ENCODE data around the gene MIGA2.

MIGA2 gene

GRCh38 chr9:129089246-129089645, 52.8 kb downstream of the MIGA2 start:
- no peak overlapping the region for H2AFZ ChIP-seq (ENCODE audit: low read depth)
- H3K27me3 ChIP-seq (ENCODE audit: insufficient read depth, low read depth), result no peaks in the 10 kb centered on the region
- TF ChIP-seq CTCF (conservative IDR thresholded peaks at IDR 0.05; ENCODE audit: low read depth, low read length), result no peak
- H4K20me1 ChIP-seq (ENCODE audit: insufficient read depth), result no peaks in the 10 kb centered on the region
- no peaks in the 10 kb centered on the region for H3K4me1 ChIP-seq (ENCODE audit: low read depth, poor library complexity, severe bottlenecking)
- no peak overlapping the region for H3K4me3 ChIP-seq (IDR thresholded peaks at IDR 0.05; ENCODE audit: insufficient read depth, low read depth, low read length)
- H3K9ac ChIP-seq, result no peak overlapping the region
- H3K4me2 ChIP-seq, result no peak overlapping the region
- 0 out of 2 replicates have a peak, but pooled peaks cover 2% of the 10 kb centered on the region for H3K79me2 ChIP-seq (ENCODE audit: insufficient read depth, low read depth)
- no peaks in the 10 kb centered on the region for H3K36me3 ChIP-seq (ENCODE audit: insufficient read depth)
- H3K27ac ChIP-seq, result no peak overlapping the region

GRCh38 chr9:129093602-129094386, 57.4 kb downstream of the MIGA2 start:
- TF ChIP-seq CTCF (conservative IDR thresholded peaks at IDR 0.05; ENCODE audit: low read depth, low read length), result no peak
- Histone ChIP-seq H2AFZ (ENCODE audit: low read depth) (no peak overlapping the region), H3K4me3 (IDR thresholded peaks at IDR 0.05; ENCODE audit: insufficient read depth, low read depth, low read length) (no peak overlapping the region), H3K79me2 (ENCODE audit: insufficient read depth, low read depth) (no peaks in the 10 kb centered on the region), H3K9ac (no peak overlapping the region), H3K36me3 (ENCODE audit: insufficient read depth) (no peaks in the 10 kb centered on the region), H4K20me1 (ENCODE audit: insufficient read depth) (no peaks in the 10 kb centered on the region), H3K27ac (no peak overlapping the region), H3K4me2 (no peak overlapping the region), H3K4me1 (ENCODE audit: low read depth, poor library complexity, severe bottlenecking) (no peaks in the 10 kb centered on the region), H3K27me3 (ENCODE audit: insufficient read depth, low read depth) (no peaks in the 10 kb centered on the region)

GRCh38 chr9:129094387-129095169, 58.2 kb downstream of the MIGA2 start:
- TF ChIP-seq CTCF (conservative IDR thresholded peaks at IDR 0.05; ENCODE audit: low read depth, low read length), result no peak
- Histone ChIP-seq H3K4me3 (IDR thresholded peaks at IDR 0.05; ENCODE audit: insufficient read depth, low read depth, low read length) (no peak overlapping the region), H3K9ac (no peak overlapping the region), H3K79me2 (ENCODE audit: insufficient read depth, low read depth) (no peaks in the 10 kb centered on the region), H3K36me3 (ENCODE audit: insufficient read depth) (no peaks in the 10 kb centered on the region), H4K20me1 (ENCODE audit: insufficient read depth) (no peaks in the 10 kb centered on the region), H2AFZ (ENCODE audit: low read depth) (no peak overlapping the region), H3K27me3 (ENCODE audit: insufficient read depth, low read depth) (no peaks in the 10 kb centered on the region), H3K4me1 (ENCODE audit: low read depth, poor library complexity, severe bottlenecking) (no peaks in the 10 kb centered on the region), H3K4me2 (no peak overlapping the region), H3K27ac (no peak overlapping the region)

- no peak overlapping the region for H2AFZ ChIP-seq (ENCODE audit: low read depth)
- H3K4me1 ChIP-seq (ENCODE audit: low read depth, poor library complexity, severe bottlenecking), result no peaks in the 10 kb centered on the region
- H3K4me2 ChIP-seq, result no peak overlapping the region
- H4K20me1 ChIP-seq (ENCODE audit: insufficient read depth), result no peaks in the 10 kb centered on the region
- no peaks in the 10 kb centered on the region for H3K79me2 ChIP-seq (ENCODE audit: insufficient read depth, low read depth)
- H3K27ac ChIP-seq, result no peak overlapping the region
- H3K27me3 ChIP-seq (ENCODE audit: insufficient read depth, low read depth), result no peaks in the 10 kb centered on the region
- no peaks in the 10 kb centered on the region for H3K36me3 ChIP-seq (ENCODE audit: insufficient read depth)
- no peak overlapping the region for H3K9ac ChIP-seq
- H3K4me3 ChIP-seq (IDR thresholded peaks at IDR 0.05; ENCODE audit: insufficient read depth, low read depth, low read length), result no peak overlapping the region
- no peak for TF ChIP-seq CTCF (conservative IDR thresholded peaks at IDR 0.05; ENCODE audit: low read depth, low read length)
Observed at GRCh38 chr9:129095170-129095667, 58.8 kb downstream of the MIGA2 start.

Data from KMS-11 (cell line).